GM12864 (cell line): ENCODE data around the gene CXCR5.

Experiments used
- DNase-seq: peaks from one replicate; pipeline ENCODE4 v3.0.0-alpha.2; 2011; ENCODE audit warnings: low read depth
- H3K4me3 ChIP-seq: 2 replicates; pipeline ENCODE4 v1.5.1; 2011; ENCODE audit warnings: mild to moderate bottlenecking, low read depth, low read length, control low read depth
- CTCF ChIP-seq: IDR thresholded peaks from 2 replicates; pipeline ENCODE4 v1.5.1; 2011; ENCODE audit warnings: low read depth, mild to moderate bottlenecking, moderate library complexity, low read length, control low read depth, inconsistent platforms; ENCODE audit errors: missing control alignments

The CXCR5 gene

GRCh38 chr11:118843565-118843964 lies 40.1 kb upstream of the CXCR5 start:
- no peak for DNase-seq
- TF ChIP-seq CTCF, result no peak
- no peak overlapping the region for H3K4me3 ChIP-seq

GRCh38 chr11:118845369-118845768 lies 38.3 kb upstream of the CXCR5 start:
- no peak for TF ChIP-seq CTCF
- H3K4me3 ChIP-seq, result no peak overlapping the region
- no peak for DNase-seq

GRCh38 chr11:118846181-118846935 lies 37.3 kb upstream of the CXCR5 start:
- no peak for DNase-seq
- TF ChIP-seq CTCF, result no peak
- no peak overlapping the region for H3K4me3 ChIP-seq

- TF ChIP-seq CTCF, result no peak
- DNase-seq, result no peak
Measured at GRCh38 chr11:118849825-118850224, 33.9 kb upstream of the CXCR5 start.

GRCh38 chr11:118851970-118852369 lies 31.7 kb upstream of the CXCR5 start:
- no peak for TF ChIP-seq CTCF
- no peak for DNase-seq
- no peak overlapping the region for H3K4me3 ChIP-seq

More at GRCh38 chr11:118849825-118850224, 33.9 kb upstream of the CXCR5 start:
- no peak overlapping the region for H3K4me3 ChIP-seq

- no peak for TF ChIP-seq CTCF
- DNase-seq, result no peak
- H3K4me3 ChIP-seq, result no peak overlapping the region
Measured at GRCh38 chr11:118853678-118854077, 30.0 kb upstream of the CXCR5 start.

GRCh38 chr11:118856314-118856713 lies 27.4 kb upstream of the CXCR5 start:
- TF ChIP-seq CTCF, result no peak
- DNase-seq, result no peak
- H3K4me3 ChIP-seq, result no peak overlapping the region
